Endothelial cell (in vitro differentiated cells): ENCODE measurements around the gene TDRD1. TPM values are rescaled to one million over a fixed set of nuclear protein-coding genes. Genes with fewer than 3 reads are reported as not detected.

Experiments used
- DNase-seq: peaks from one replicate; pipeline ENCODE4 v3.0.0; 2021; ENCODE audit warnings: low spot score
- H3K27ac Mint-ChIP-seq: one replicate; pipeline ENCODE4 v1.8.0; 2021; ENCODE audit warnings: mixed read lengths, inconsistent platforms; ENCODE audit not compliant: unreplicated experiment
- H3K27me3 Mint-ChIP-seq: one replicate; pipeline ENCODE4 v1.8.0; 2021; ENCODE audit warnings: mild to moderate bottlenecking, moderate library complexity, mixed read lengths, inconsistent platforms; ENCODE audit not compliant: unreplicated experiment
- H3K36me3 Mint-ChIP-seq: one replicate; pipeline ENCODE4 v1.8.0; 2021; ENCODE audit warnings: mild to moderate bottlenecking, low read depth, mixed read lengths, inconsistent platforms; ENCODE audit not compliant: unreplicated experiment
- H3K4me1 Mint-ChIP-seq: one replicate; pipeline ENCODE4 v1.8.0; 2021; ENCODE audit warnings: mild to moderate bottlenecking, mixed read lengths, inconsistent platforms; ENCODE audit not compliant: unreplicated experiment
- H3K4me3 Mint-ChIP-seq: one replicate; pipeline ENCODE4 v1.8.0; 2021; ENCODE audit warnings: mild to moderate bottlenecking, mixed read lengths, inconsistent platforms; ENCODE audit not compliant: unreplicated experiment
- H3K9me3 Mint-ChIP-seq: one replicate; pipeline ENCODE4 v1.8.0; 2021; ENCODE audit warnings: mixed read lengths, inconsistent platforms; ENCODE audit not compliant: unreplicated experiment
- total RNA-seq: library from RNA; stranded (reverse); fragmentation: NEBNext Ultra II Directional; extraction: Animal tissue kit (Norgen Biotek cat#: 25700); gene quantifications from one replicate; pipeline ENCODE4 v1.2.1, GENCODE V29; 2021; ENCODE audit not compliant: unreplicated experiment
- TF ChIP-seq, protein P1 (sequence below): fragments of 200-600 bp; sonication (generic); IDR thresholded peaks from one replicate; pipeline ENCODE4 v1.5.0; 2021; ENCODE audit warnings: antibody characterized with exemption; ENCODE audit not compliant: unreplicated experiment

TDRD1 gene
- total RNA-seq, 1 donor from 2014 or later = 0.18 TPM

DNA sequence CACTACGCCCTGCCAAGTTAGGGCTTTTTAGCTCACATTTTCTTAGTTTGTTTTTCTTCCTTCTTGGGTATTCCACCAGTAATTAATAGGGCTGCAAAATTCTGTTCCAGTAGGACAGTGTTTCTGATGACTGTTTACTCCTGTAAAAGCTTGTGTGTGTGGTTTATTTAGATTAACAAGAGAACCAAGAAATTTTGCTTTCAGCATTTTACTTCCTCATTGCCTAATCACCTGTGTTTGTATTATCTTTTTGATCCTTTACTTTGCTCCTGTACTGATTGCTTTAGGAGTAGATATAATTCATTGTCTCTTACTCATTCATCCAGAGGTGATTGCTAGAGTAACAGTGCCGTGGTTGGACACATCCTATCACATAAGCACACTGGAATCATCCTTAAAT lies 27.7 kb downstream of the TDRD1 start:
- H3K27me3 Mint-ChIP-seq = no peaks in the 10 kb centered on the region
- TF ChIP-seq, protein P1, sequence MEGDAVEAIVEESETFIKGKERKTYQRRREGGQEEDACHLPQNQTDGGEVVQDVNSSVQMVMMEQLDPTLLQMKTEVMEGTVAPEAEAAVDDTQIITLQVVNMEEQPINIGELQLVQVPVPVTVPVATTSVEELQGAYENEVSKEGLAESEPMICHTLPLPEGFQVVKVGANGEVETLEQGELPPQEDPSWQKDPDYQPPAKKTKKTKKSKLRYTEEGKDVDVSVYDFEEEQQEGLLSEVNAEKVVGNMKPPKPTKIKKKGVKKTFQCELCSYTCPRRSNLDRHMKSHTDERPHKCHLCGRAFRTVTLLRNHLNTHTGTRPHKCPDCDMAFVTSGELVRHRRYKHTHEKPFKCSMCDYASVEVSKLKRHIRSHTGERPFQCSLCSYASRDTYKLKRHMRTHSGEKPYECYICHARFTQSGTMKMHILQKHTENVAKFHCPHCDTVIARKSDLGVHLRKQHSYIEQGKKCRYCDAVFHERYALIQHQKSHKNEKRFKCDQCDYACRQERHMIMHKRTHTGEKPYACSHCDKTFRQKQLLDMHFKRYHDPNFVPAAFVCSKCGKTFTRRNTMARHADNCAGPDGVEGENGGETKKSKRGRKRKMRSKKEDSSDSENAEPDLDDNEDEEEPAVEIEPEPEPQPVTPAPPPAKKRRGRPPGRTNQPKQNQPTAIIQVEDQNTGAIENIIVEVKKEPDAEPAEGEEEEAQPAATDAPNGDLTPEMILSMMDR = no peak
- no peaks in the 10 kb centered on the region for H3K4me1 Mint-ChIP-seq
- no peak overlapping the region for H3K4me3 Mint-ChIP-seq
- H3K9me3 Mint-ChIP-seq = no peaks in the 10 kb centered on the region
- DNase-seq = no peak
- H3K36me3 Mint-ChIP-seq = no peaks in the 10 kb centered on the region
- H3K27ac Mint-ChIP-seq = no peak overlapping the region

DNA sequence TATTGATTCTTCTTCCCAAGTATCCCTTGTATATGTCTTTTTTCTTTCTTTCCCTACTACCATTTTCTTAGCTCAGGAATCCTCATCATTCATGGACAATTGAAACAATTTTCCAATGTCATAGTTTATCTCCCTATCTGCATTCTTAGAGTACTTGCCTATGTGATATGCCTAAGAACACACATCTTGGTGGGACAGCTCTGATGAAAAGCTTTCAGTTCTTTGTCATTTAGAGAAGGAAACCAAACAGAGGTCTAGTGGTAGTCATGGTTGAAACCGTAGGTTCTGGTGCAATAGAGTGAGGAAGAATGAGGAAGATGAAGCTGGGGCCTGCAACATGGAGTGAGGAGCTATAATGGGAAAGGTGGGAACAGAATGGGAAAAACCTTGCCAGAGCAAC lies 28.2 kb downstream of the TDRD1 start:
- TF ChIP-seq, protein P1 = no peak
- Mint-ChIP-seq H3K27me3 (no peaks in the 10 kb centered on the region), H3K36me3 (no peaks in the 10 kb centered on the region), H3K27ac (no peak overlapping the region), H3K9me3 (no peaks in the 10 kb centered on the region), H3K4me1 (no peaks in the 10 kb centered on the region), H3K4me3 (no peak overlapping the region)
- DNase-seq = no peak

GRCh38 chr10:114208351-114208750 lies 29.2 kb downstream of the TDRD1 start:
- no peaks in the 10 kb centered on the region for H3K27me3 Mint-ChIP-seq
- no peaks in the 10 kb centered on the region for H3K9me3 Mint-ChIP-seq
- H3K27ac Mint-ChIP-seq = no peak overlapping the region
- DNase-seq = no peak
- TF ChIP-seq, protein P1 = no peak
- H3K4me3 Mint-ChIP-seq = no peak overlapping the region
- no peaks in the 10 kb centered on the region for H3K36me3 Mint-ChIP-seq
- no peaks in the 10 kb centered on the region for H3K4me1 Mint-ChIP-seq

GRCh38 chr10:114212153-114212552 lies 33.0 kb downstream of the TDRD1 start:
- TF ChIP-seq, protein P1 = no peak
- DNase-seq = no peak
- H3K27ac Mint-ChIP-seq = no peak overlapping the region
- H3K4me3 Mint-ChIP-seq = no peak overlapping the region
- H3K9me3 Mint-ChIP-seq = no peaks in the 10 kb centered on the region
- H3K27me3 Mint-ChIP-seq = no peaks in the 10 kb centered on the region
- no peaks in the 10 kb centered on the region for H3K4me1 Mint-ChIP-seq
- H3K36me3 Mint-ChIP-seq = no peaks in the 10 kb centered on the region

DNA sequence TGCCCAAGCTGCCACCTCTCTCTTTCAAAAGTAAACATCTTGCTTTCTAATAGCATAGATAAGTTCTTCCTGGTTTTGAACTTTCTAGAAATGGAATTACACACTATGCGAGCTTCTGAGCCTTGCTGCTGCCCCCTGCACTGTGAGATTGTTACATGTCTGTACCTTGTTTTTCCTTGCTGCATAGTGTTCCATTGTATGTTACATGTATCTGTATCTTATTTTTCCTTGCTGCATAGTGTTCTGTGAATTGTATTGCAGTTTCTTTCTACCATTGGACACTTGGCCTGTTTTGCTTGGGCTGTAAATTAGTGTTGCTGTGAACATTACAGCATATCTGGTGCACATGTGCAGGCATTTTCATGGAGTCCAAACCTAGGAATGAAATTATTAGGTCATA lies 35.9 kb downstream of the TDRD1 start:
- Mint-ChIP-seq H3K4me3 (no peak overlapping the region), H3K36me3 (no peaks in the 10 kb centered on the region), H3K9me3 (no peaks in the 10 kb centered on the region), H3K4me1 (no peaks in the 10 kb centered on the region), H3K27me3 (no peaks in the 10 kb centered on the region), H3K27ac (no peak overlapping the region)
- TF ChIP-seq, protein P1 = no peak
- no peak for DNase-seq
